GM10847 (cell line): ENCODE data around the gene GPR83.

Source experiments
- POLR2A ChIP-seq: IDR thresholded peaks from 2 replicates; pipeline ENCODE4 v1.6.1; 2011; ENCODE audit not compliant: insufficient read length; ENCODE audit errors: extremely low read depth

GPR83 gene

DNA sequence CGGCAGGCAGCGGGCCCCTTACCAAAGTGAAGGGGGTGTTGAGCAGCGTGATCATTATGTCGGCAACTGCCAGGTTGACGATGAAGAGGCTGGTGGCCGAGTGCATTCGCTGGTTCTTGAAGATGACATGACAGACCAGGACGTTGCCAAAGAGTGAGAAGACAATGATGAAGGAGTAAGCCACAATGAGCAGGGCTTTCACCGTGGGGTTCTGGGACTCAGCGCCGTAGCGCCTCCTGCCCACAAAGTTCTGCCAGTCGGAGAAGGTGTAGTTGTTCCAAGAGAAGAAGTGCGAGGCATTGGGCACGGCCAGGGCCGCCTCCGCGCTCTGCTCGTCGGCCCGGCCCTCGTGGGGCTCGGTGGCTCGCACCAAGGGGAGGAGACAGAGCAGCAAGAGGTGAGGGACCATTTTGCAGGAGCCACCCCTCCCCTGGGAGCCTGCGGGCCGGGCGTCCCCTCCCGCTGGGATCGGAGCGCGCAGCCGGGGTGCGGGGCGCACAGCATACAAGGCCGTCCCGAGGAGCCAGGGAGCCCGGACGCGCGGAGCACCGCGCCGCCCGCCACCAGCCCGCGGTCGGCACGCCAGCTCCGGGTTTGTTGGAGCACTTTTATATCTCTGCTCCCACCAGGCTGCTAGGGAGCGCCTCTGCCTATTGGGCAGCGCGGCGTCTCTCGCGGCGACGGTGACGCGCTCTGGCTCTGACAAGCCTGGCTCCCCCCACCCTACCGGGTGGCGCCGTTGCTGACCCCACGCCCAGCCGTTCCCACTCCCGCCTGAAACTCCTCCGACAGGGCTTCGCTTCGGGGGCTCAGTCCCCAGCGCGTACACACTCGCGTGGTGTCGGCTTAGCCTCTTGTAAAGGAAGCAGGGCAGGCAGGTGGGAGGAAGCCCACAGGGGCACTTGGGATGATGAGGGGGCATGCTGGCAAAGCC lies at the start of gene GPR83:
Gene GPR83, minus strand, starts transcription at position 581 of the 934 bp plus-strand sequence. Its CDS starts 172 bp downstream, at position 409.
- TF ChIP-seq POLR2A = no peak

DNA sequence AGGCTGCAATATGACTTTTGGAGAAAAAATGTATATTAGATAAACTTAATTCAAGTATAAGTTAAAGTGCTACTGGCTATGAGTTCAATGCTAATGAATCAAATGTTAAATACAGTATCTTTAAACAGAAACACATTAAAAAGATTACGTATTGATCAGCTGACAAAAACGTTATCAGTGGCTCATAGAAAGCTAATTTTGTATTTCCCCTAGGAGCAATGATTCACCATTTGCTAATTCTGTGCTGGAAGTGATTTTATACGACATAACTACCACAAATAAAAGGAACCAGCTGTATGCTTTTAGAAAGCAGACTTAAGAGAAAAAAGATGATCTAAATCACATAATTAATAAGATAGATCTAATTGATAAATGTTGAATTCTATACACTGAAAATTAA lies 48.8 kb upstream of the GPR83 start:
- TF ChIP-seq POLR2A = no peak

- TF ChIP-seq POLR2A = no peak
Measured at GRCh38 chr11:94449437-94449836, 48.2 kb upstream of the GPR83 start.

DNA sequence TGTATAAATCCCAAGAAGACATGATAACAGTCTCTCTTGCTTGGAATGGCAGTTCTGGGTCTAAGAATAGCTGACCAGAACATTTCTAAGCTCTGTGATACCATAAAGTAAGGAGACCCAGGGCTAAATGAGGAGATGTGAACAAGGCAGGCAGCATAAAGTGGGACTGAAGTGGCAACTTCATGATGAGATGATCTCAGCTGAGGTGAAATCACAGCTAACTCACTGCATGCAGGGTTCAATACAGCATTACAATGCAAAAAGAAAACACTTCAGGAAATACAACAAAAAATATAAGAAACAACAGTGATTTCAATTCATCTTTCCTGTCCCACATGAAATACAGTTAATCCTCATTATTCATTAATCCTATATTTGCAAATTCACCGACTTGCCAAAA lies 47.8 kb upstream of the GPR83 start:
- no peak for TF ChIP-seq POLR2A

DNA sequence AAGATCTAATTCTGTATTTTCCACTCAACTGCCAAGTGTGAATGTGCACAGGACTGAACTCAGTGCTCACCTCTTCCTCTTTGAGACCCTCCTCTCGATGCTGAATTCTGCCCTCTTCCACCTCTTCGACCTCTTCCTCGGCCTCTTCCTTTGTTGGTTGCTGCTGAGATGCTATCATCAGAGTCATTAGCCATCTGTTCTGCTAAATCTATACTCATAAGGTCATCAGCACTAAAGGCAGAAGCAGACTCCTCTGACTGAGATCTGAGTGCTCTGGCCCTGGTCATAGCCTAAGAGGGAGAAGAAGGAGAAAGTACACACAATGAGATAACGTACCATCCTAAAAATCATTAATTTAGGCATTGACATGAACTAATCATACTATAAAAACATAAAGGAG lies 45.9 kb upstream of the GPR83 start:
- TF ChIP-seq POLR2A = no peak

DNA sequence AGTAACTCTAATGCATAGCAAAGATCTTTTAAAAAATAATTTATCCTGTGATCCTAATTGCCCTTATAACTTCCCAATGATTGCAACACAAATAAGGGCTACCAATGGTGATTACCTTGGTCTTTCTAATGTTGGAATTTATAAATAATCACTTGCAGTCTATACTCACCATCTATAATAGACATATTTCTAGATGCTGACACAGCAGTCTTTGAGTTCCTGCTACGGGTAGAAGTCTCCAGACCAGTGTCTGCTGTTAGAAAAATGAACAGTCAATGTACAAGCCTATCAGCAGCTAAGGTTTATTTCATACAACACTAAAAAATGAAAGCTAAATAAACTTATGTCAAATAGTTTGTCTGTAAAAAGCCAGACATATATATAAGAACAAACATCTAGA lies 44.4 kb upstream of the GPR83 start:
- no peak for TF ChIP-seq POLR2A

DNA sequence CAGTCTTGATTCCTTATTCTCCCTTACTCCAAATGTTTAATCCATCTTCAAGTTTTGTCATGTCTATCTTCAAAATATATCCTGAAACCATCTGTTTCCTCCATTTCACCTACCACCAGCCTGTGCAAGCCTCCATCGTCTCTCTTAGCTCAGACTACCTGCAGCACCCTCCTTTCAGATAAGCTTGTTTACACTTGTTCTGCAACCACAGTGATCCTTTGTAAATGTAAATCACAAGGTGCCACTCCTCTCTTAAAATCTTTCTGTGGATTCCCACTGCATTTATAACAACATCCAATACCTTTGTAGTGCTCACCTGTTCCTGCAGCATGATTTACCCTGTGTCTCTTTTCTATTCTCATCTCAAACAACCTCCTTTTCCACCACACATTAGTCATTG lies 31.8 kb upstream of the GPR83 start:
- no peak for TF ChIP-seq POLR2A

DNA sequence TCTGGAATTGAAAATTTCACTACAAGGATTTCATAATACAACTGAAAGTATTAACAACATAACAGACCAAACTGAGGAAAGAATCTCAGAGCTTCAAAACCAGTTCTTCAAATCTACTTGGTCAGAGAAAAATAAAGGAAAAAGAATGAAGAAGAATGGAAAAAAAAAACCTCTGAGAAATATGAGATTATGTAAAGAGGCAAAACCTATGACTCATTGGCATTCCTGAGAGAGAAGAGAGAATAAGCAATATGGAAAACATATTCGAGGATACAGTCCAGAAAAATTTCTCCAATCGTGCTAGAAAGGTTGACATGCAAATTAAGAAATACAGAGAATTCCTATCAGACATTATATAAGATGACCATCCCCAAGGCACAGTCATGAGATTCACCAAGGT lies 23.4 kb upstream of the GPR83 start:
- no peak for TF ChIP-seq POLR2A

GRCh38 chr11:94424011-94424410 lies 22.8 kb upstream of the GPR83 start:
- no peak for TF ChIP-seq POLR2A

DNA sequence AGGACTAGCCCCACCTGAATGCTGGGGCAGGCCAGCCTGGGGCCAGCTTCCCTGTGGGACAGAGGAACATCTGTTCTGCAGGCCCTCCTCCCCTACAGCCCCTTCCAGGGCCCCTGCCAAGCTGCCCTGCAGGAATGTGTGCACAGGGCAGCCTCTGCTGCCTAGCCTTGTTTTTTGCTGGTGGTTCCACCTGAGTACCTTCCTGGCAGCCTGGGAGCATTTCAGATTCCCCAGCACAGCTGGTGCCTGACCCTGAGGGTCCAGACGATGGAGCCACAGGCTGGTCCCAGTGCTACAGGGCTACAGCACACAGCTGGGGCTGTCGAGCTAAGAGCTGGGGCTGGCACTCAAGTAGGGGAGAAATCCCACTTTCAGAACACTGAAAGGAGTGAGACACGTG lies 22.3 kb upstream of the GPR83 start:
- TF ChIP-seq POLR2A = no peak

GRCh38 chr11:94418123-94418765 lies 17.0 kb upstream of the GPR83 start:
- no peak for TF ChIP-seq POLR2A

- no peak for TF ChIP-seq POLR2A
Measured at GRCh38 chr11:94417386-94417987, 16.3 kb upstream of the GPR83 start.

- no peak for TF ChIP-seq POLR2A
Measured at GRCh38 chr11:94405062-94405833, 4.0 kb upstream of the GPR83 start.

GRCh38 chr11:94402355-94402754 lies 1.1 kb upstream of the GPR83 start:
- no peak for TF ChIP-seq POLR2A

- no peak for TF ChIP-seq POLR2A
Measured at GRCh38 chr11:94401773-94402265, 600 bp upstream of the GPR83 start.
